SK-N-SH (cell line): Measurements from ENCODE around the gene PLA2G4E. TPM values are rescaled to one million over a fixed set of nuclear protein-coding genes. Genes with fewer than 3 reads are reported as not detected.

ENCODE experiments used
- CTCF ChIA-PET: fragments of 300-600, 350-600 bp; formaldehyde crosslinking; extraction: SDS; loops from one replicate; lab custom pipeline; 2021; lab: Yijun Ruan, JAX
- POLR2A ChIA-PET: fragments of 350-600 bp; sonication (Branson Sonifier 250); formaldehyde crosslinking; extraction: SDS; loops from one replicate; lab custom pipeline; 2020; ENCODE audit warnings: antibody characterized with exemption, inconsistent platforms; lab: Yijun Ruan, JAX
- DNase-seq: peaks from one replicate; pipeline ENCODE4 v3.0.0; 2012
- H2AFZ ChIP-seq: fragments of 200-600 bp; sonication (generic); 2 replicates; pipeline ENCODE4 v1.8.1; 2016; ENCODE audit warnings: antibody characterized with exemption, mild to moderate bottlenecking, low read depth
- H3F3A ChIP-seq: fragments of 200-600 bp; sonication (generic); replicated peaks from 2 replicates; pipeline ENCODE3; 2016; ENCODE audit warnings: antibody characterized with exemption, mild to moderate bottlenecking; ENCODE audit not compliant: insufficient read depth
- H3K27ac ChIP-seq, 2 experiments: fragments of 200-500 bp in 1 of 2; fragments of 200-600 bp in 1 of 2; sonication (Bioruptor generic) in 1 of 2; sonication (generic), shearing (Covaris generic) in 1 of 2; 2 replicates each; pipeline versions ENCODE4 v1.5.1 to v1.6.1; 2014 to 2016; ENCODE audit warnings: low read depth in 2 of 2, inconsistent platforms in 1 of 2, low read length in 1 of 2, mild to moderate bottlenecking in 1 of 2, mixed read lengths in 1 of 2
- H3K27me3 ChIP-seq: fragments of 200-600 bp; sonication (generic), shearing (Covaris generic); 2 replicates; pipeline ENCODE4 v1.6.1; 2016; ENCODE audit warnings: mixed run types; ENCODE audit not compliant: insufficient read depth
- H3K36me3 ChIP-seq, 2 experiments: fragments of 200-500 bp in 1 of 2; fragments of 200-600 bp in 1 of 2; sonication (Bioruptor generic) in 1 of 2; sonication (generic) in 1 of 2; replicated peaks in 1 of 2; 2 replicates each; pipeline versions ENCODE3 to v1.5.1; 2014 to 2016; ENCODE audit warnings: low read length in 1 of 2, mild to moderate bottlenecking in 1 of 2; ENCODE audit not compliant: insufficient read depth in 2 of 2, control insufficient read depth in 1 of 2
- H3K4me1 ChIP-seq, 2 experiments: fragments of 200-500 bp in 1 of 2; fragments of 200-600 bp in 1 of 2; sonication (Bioruptor generic) in 1 of 2; sonication (generic), shearing (Covaris generic) in 1 of 2; 2 replicates each; pipeline versions ENCODE4 v1.5.1 to v1.6.1; 2014 to 2016; ENCODE audit warnings: low read depth in 1 of 2, low read length in 1 of 2, mixed run types in 1 of 2; ENCODE audit not compliant: insufficient read depth in 2 of 2, control insufficient read depth in 1 of 2
- H3K4me2 ChIP-seq: fragments of 200-600 bp; sonication (generic), shearing (Covaris generic); 2 replicates; pipeline ENCODE4 v1.6.1; 2017; ENCODE audit warnings: mixed run types
- H3K4me3 ChIP-seq, 2 experiments: fragments of 200-500 bp in 1 of 2; fragments of 200-600 bp in 1 of 2; sonication (Bioruptor generic) in 1 of 2; sonication (generic), shearing (Covaris generic) in 1 of 2; 2 replicates each; pipeline versions ENCODE4 v1.5.1 to v1.8.1; 2014 to 2016; ENCODE audit warnings: low read depth in 2 of 2, inconsistent platforms in 1 of 2, low read length in 1 of 2, mild to moderate bottlenecking in 1 of 2, mixed read lengths in 1 of 2, moderate library complexity in 1 of 2
- H3K79me2 ChIP-seq: fragments of 200-600 bp; sonication (generic); 2 replicates; pipeline ENCODE4 v1.8.1; 2017; ENCODE audit warnings: mild to moderate bottlenecking; ENCODE audit not compliant: insufficient read depth
- H3K9ac ChIP-seq: fragments of 200-600 bp; sonication (generic); 2 replicates; pipeline ENCODE4 v1.6.1; 2017; ENCODE audit warnings: mixed run types
- H3K9me2 ChIP-seq: fragments of 200-600 bp; sonication (generic); 2 replicates; pipeline ENCODE4 v1.6.1; 2017; ENCODE audit warnings: mixed run types
- H3K9me3 ChIP-seq: fragments of 200-600 bp; sonication (generic); 2 replicates; pipeline ENCODE4 v1.6.1; 2017; ENCODE audit warnings: mixed run types, mild to moderate bottlenecking, moderate library complexity
- H4K20me1 ChIP-seq: fragments of 200-600 bp; sonication (generic); 2 replicates; pipeline ENCODE4 v1.6.1; 2017; ENCODE audit warnings: mild to moderate bottlenecking, mixed run types; ENCODE audit not compliant: insufficient read depth
- CHD2 ChIP-seq: fragments of 150-350 bp; IDR thresholded peaks from 2 replicates; pipeline ENCODE4 v1.6.1; 2018; ENCODE audit warnings: low read length; ENCODE audit not compliant: partially characterized antibody
- ELF1 ChIP-seq: IDR thresholded peaks from 2 replicates; pipeline ENCODE4 v1.4.0; 2012
- EP300 ChIP-seq, 2 experiments: IDR thresholded peaks; 2 replicates each; pipeline versions ENCODE4 v1.4.0 to v1.6.1; 2012; ENCODE audit warnings: borderline replicate concordance in 1 of 2, low read depth in 1 of 2, low read length in 1 of 2
- EZH2phosphoT487 ChIP-seq: fragments of 200-600 bp; sonication (generic); IDR thresholded peaks from 2 replicates; pipeline ENCODE4 v1.6.1; 2017; ENCODE audit warnings: low read depth, mixed run types, mild to moderate bottlenecking, antibody characterized with exemption, moderate library complexity, borderline replicate concordance
- FOSL2 ChIP-seq: IDR thresholded peaks from 2 replicates; pipeline ENCODE4 v1.4.0; 2012; ENCODE audit warnings: low read depth, mild to moderate bottlenecking, moderate library complexity, borderline replicate concordance
- FOXM1 ChIP-seq: IDR thresholded peaks from 2 replicates; pipeline ENCODE4 v1.4.0; 2012; ENCODE audit warnings: low read depth, mild to moderate bottlenecking
- GABPA ChIP-seq: IDR thresholded peaks from 2 replicates; pipeline ENCODE4 v1.4.0; 2012; ENCODE audit warnings: low read depth, mild to moderate bottlenecking
- MXI1 ChIP-seq: IDR thresholded peaks from 2 replicates; pipeline ENCODE4 v1.6.1; 2012; ENCODE audit warnings: mild to moderate bottlenecking, low read depth, low read length, improper control_type of control experiment
- NFIC ChIP-seq: IDR thresholded peaks from 2 replicates; pipeline ENCODE4 v1.4.0; 2012; ENCODE audit warnings: borderline replicate concordance
- RCOR1 ChIP-seq: fragments of 150-350 bp; IDR thresholded peaks from 2 replicates; pipeline ENCODE4 v1.6.1; 2017; ENCODE audit warnings: antibody characterized with exemption, low read length
- REST ChIP-seq: IDR thresholded peaks from 2 replicates; pipeline ENCODE4 v1.6.1; 2012; ENCODE audit warnings: mild to moderate bottlenecking, low read depth, low read length, moderate library complexity
- RXRA ChIP-seq: IDR thresholded peaks from 2 replicates; pipeline ENCODE4 v1.4.0; 2012; ENCODE audit warnings: low read depth, mild to moderate bottlenecking, borderline replicate concordance
- SMC3 ChIP-seq: IDR thresholded peaks from 2 replicates; pipeline ENCODE4 v1.6.1; 2012; ENCODE audit warnings: low read depth, low read length, improper control_type of control experiment
- TAF1 ChIP-seq: IDR thresholded peaks from 2 replicates; pipeline ENCODE4 v1.6.1; 2012; ENCODE audit warnings: low read depth, mild to moderate bottlenecking, low read length, moderate library complexity, borderline replicate concordance
- USF1 ChIP-seq: IDR thresholded peaks from 2 replicates; pipeline ENCODE4 v1.4.0; 2012; ENCODE audit warnings: low read depth, borderline replicate concordance
- ZBTB33 ChIP-seq: IDR thresholded peaks from 2 replicates; pipeline ENCODE4 v1.4.0; 2012; ENCODE audit warnings: low read depth, borderline replicate concordance
- WGBS: methylation state at CpG from one replicate; pipeline ENCODE4 v1.1.6; 2017; ENCODE audit warnings: low lambda C conversion rate; 5-methylcytosine and 5-hydroxymethylcytosine counted together
- polyA plus RNA-seq, 3 experiments: library from polyadenylated mRNA; depleted of rRNA; stranded (reverse); fragments of >200 nt; gene quantifications; 2 replicates each; pipeline ENCODE4 v1.2.3, GENCODE V29; 2012
- TF ChIP-seq, protein P1 (sequence below): IDR thresholded peaks from 2 replicates; pipeline ENCODE4; 2012
- TF ChIP-seq, protein P2 (sequence below): fragments of 150-350 bp; IDR thresholded peaks from 2 replicates; pipeline ENCODE4 v1.6.1; 2017; ENCODE audit warnings: antibody characterized with exemption, low read length, low read depth, borderline replicate concordance

PLA2G4E gene
- polyA plus RNA-seq, 1 of the 3 experiments (the other 2 are of a cell fraction) = not detected

GRCh38 chr15:42053914-42054313, 33.1 kb upstream of the PLA2G4E start:
- 82% methylated on average over 2 of the region's 2 CpGs for WGBS
- Histone ChIP-seq H3K9me2 (no peaks in the 10 kb centered on the region), H3K4me2 (no peak overlapping the region), H3K9ac (no peak overlapping the region), H3K36me3 (no peaks in the 10 kb centered on the region), H4K20me1 (no peaks in the 10 kb centered on the region), H3K27me3 (peaks cover 16% of the 10 kb centered on the region; the same call in 1 of the 2 replicates), H3K9me3 (no peaks in the 10 kb centered on the region), H3F3A (no peaks in the 10 kb centered on the region), H2AFZ (no peak overlapping the region), H3K4me3 (no peak overlapping the region), H3K79me2 (no peaks in the 10 kb centered on the region), H3K4me1 (peaks cover 0 to 8% of the 10 kb centered on the region in 2 experiments; a peak in 2 of 4 replicates), H3K27ac (no peak overlapping the region)
- TF ChIP-seq, protein P1, sequence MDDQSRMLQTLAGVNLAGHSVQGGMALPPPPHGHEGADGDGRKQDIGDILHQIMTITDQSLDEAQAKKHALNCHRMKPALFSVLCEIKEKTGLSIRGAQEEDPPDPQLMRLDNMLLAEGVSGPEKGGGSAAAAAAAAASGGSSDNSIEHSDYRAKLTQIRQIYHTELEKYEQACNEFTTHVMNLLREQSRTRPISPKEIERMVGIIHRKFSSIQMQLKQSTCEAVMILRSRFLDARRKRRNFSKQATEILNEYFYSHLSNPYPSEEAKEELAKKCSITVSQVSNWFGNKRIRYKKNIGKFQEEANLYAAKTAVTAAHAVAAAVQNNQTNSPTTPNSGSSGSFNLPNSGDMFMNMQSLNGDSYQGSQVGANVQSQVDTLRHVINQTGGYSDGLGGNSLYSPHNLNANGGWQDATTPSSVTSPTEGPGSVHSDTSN = no peak
- no peak for TF ChIP-seq GABPA
- TF ChIP-seq RCOR1 = no peak
- TF ChIP-seq FOXM1 = no peak
- no peak for TF ChIP-seq EZH2phosphoT487
- no peak for TF ChIP-seq REST
- DNase-seq = no peak
- CTCF ChIA-PET = interaction anchor here (0.8 to 8.6 kb wide), 6 partner anchors 13 to 74 kb away, joined by 3 to 165 read pairs (median 4); no protein-coding TSS in a partner anchor
- POLR2A ChIA-PET = no interaction called here

GRCh38 chr15:42053010-42053409, 32.2 kb upstream of the PLA2G4E start:
- Histone ChIP-seq H3K4me2 (no peak overlapping the region), H2AFZ (no peak overlapping the region), H3K9me2 (no peaks in the 10 kb centered on the region), H3K4me1 (peaks cover 0 to 8% of the 10 kb centered on the region in 2 experiments; a peak in 2 of 4 replicates), H3K4me3 (no peak overlapping the region), H3K27ac (no peak overlapping the region), H3K79me2 (no peaks in the 10 kb centered on the region), H3K9me3 (no peaks in the 10 kb centered on the region), H3F3A (no peaks in the 10 kb centered on the region), H3K36me3 (no peaks in the 10 kb centered on the region), H4K20me1 (no peaks in the 10 kb centered on the region), H3K9ac (no peak overlapping the region), H3K27me3 (peaks cover 16% of the 10 kb centered on the region; the same call in 1 of the 2 replicates)
- no peak for DNase-seq
- 28% methylated on average over 3 of the region's 4 CpGs for WGBS
- CTCF ChIA-PET = interaction anchor here (0.8 to 8.6 kb wide), 4 partner anchors 31 to 65 kb away, joined by 3 to 165 read pairs (median 12); no protein-coding TSS in a partner anchor
- POLR2A ChIA-PET = no interaction called here
- TF ChIP-seq SMC3 (no peak), NFIC (no peak), TAF1 (no peak), MXI1 (no peak), EP300 (IDR thresholded peaks at IDR 0.05; ENCODE audit: borderline replicate concordance in 1 of 2, low read depth in 1 of 2, low read length in 1 of 2) (no peak), FOXM1 (no peak), ELF1 (no peak), CHD2 (no peak), ZBTB33 (no peak), RXRA (no peak), RCOR1 (no peak), GABPA (no peak), USF1 (no peak), EZH2phosphoT487 (no peak), FOSL2 (no peak)
- TF ChIP-seq, protein P2, sequence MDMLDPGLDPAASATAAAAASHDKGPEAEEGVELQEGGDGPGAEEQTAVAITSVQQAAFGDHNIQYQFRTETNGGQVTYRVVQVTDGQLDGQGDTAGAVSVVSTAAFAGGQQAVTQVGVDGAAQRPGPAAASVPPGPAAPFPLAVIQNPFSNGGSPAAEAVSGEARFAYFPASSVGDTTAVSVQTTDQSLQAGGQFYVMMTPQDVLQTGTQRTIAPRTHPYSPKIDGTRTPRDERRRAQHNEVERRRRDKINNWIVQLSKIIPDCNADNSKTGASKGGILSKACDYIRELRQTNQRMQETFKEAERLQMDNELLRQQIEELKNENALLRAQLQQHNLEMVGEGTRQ = no peak
